Cardiac fibroblast (primary cell): ENCODE results near the gene CHN1.

ENCODE experiments used
- DNase-seq, 2 donors: peaks; one replicate each; pipeline versions ENCODE4 v3.0.0 to v3.0.0-alpha.2; 2010; ENCODE audit warnings: low read depth in 2 of 2
- H3K4me3 ChIP-seq, 2 donors: replicated peaks in 1 of 2; 1 replicate in 1 of 2; 2 replicates in 1 of 2; pipeline ENCODE4 v1.5.1; 2011; ENCODE audit warnings: low read depth in 2 of 2, low read length in 2 of 2, mild to moderate bottlenecking in 2 of 2, moderate library complexity in 1 of 2
- CTCF ChIP-seq: IDR thresholded peaks from one replicate; pipeline ENCODE4 v1.5.1; 2011; ENCODE audit warnings: low read depth, mild to moderate bottlenecking, low read length, inconsistent platforms

CHN1 gene

GRCh38 chr2:174866421-174866820 lies 138.8 kb downstream of the CHN1 start:
- TF ChIP-seq CTCF = no peak
- H3K4me3 ChIP-seq = no peak overlapping the region
- DNase-seq = no peak

- TF ChIP-seq CTCF = no peak
- no peak overlapping the region for H3K4me3 ChIP-seq
- no peak for DNase-seq
Observed at GRCh38 chr2:174863183-174863582, 142.0 kb downstream of the CHN1 start.

- DNase-seq = no peak
- H3K4me3 ChIP-seq = no peak overlapping the region
- no peak for TF ChIP-seq CTCF
Observed at GRCh38 chr2:174859563-174860169, 145.5 kb downstream of the CHN1 start.

- H3K4me3 ChIP-seq = no peak overlapping the region
- DNase-seq = no peak
- no peak for TF ChIP-seq CTCF
Observed at GRCh38 chr2:174858745-174859144, 146.4 kb downstream of the CHN1 start.

GRCh38 chr2:174856447-174856846 lies 148.7 kb downstream of the CHN1 start:
- no peak overlapping the region for H3K4me3 ChIP-seq
- no peak for TF ChIP-seq CTCF
- DNase-seq = no peak

GRCh38 chr2:174846941-174847938 lies 157.9 kb downstream of the CHN1 start:
- TF ChIP-seq CTCF = no peak
- DNase-seq = peak; percentile 94 to 95
- H3K4me3 ChIP-seq = peak overlapping the region; percentile 38 to 41
